Suppressor macrophage treated with lipopolysaccharide for 4 hours (primary cell): ENCODE results near the gene CDC42.

Experiments used
- DNase-seq: peaks from one replicate; pipeline ENCODE4 v3.0.0-alpha.2; 2020

The CDC42 gene

DNA sequence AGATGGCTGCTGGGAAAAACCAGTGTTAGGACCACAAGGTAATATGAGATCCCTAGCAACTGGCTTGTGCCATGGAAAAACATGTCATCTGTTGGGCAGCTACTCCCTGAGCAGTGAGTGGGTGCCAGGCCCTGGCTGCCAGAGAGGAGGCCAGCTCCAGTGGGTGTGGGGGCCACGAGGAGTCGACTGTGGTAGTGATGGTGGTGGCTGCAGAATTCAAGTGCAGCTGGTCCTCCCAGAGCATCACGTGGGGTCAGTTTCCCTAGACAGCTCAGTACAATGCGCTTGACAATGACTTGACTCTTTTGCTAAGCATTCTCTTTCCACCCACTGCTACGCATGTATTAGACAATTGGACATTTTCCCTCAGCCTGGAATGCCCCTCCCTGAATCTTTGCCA is 14.5 kb upstream of the CDC42 start:
- DNase-seq = no peak

DNA sequence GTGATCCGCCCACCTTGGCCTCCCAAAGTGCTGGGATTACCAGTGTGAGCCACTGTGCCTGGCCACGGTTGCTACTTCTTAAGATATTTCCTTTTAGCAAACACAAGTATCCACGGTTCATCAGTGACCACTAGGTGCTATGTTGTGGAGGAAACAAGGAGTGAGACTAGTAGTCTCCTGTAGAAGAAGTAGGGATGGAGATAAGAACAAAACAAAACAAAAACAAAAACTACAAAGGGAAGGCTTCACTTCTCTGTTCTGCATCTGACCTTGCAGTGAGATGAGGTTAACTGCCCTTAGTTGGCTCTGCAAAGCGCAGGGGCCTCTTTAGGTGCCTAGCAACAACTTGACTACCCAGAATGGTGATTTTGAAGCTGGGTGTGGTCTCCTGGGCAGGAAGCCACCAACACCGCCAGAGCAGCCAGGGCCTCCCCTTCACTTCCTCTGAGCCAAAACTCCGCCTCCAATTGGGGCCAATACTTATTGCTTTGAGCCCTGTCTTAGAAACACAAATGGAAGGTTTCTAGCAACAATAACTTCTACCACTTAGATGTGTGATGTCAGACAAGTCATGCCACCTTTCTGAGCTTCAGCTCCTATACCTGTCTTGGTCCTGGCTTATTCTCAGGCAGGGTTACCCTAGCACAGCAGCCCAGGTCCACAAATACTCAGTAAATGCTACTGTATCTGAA is 12.8 kb upstream of the CDC42 start:
- peak; percentile 71 for DNase-seq

DNA sequence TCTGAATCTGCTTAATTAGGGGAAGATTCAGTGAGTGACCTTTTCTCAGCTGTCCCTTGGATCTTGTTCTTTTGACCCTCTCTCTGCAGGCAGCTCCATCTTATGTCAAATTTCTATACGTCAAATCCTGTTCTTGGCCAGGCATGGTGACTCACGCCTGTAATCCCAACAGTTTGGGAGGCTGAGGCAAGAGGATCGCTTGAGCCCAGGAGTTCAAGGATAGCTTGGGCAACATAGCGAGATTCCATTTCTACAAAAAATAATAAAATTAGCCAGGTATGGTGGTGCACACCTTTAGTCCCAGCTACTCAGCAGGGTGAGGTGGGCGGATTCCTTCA is 12.3 kb upstream of the CDC42 start:
- DNase-seq = no peak

DNA sequence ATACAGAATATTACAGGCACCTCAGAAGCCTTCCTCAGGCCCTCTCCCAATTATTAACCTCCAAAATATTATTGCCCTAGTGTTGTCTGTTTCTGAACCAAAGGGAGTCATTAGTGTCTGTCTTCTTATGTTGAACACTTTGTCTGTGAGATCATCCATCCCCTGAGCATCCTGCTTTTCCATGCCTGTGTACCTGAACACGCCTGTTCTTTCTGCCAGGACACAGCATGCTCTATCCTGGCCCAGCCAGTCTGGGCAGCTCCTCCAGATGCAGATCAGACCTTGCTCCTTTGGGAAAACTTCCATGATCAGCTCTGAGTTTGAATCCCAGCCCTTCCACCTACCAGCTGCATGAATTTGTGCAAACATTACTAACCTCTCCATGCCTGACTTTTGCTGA is 11.0 kb upstream of the CDC42 start:
- no peak for DNase-seq

DNA sequence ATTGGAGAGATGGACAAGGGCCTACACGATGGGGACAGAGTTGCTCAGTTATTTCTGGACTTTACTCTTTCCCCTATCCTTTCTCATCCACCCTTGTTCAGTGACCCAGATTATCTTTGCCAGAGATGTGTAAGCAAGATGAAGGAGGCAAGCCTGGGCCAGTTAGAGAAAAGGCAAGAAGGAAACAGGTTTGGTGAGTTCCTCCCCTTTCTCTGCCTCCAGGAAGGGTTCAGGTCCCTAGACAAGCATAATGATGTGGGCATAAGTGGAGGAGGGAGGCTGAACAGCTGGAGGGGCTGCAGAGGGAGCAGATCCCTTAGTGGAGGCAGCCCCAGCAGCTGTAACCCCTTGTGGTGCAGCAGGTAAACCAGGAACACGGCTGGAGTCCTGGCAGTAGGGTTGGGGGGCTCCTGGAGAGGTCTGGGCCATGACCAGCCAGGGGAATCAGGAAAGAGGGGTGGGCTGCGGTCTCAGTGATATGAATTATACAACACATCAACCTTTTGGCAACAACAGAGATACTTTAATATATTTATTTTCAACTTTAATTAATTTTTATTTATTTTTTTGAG is 9.2 kb upstream of the CDC42 start:
- no peak for DNase-seq

DNA sequence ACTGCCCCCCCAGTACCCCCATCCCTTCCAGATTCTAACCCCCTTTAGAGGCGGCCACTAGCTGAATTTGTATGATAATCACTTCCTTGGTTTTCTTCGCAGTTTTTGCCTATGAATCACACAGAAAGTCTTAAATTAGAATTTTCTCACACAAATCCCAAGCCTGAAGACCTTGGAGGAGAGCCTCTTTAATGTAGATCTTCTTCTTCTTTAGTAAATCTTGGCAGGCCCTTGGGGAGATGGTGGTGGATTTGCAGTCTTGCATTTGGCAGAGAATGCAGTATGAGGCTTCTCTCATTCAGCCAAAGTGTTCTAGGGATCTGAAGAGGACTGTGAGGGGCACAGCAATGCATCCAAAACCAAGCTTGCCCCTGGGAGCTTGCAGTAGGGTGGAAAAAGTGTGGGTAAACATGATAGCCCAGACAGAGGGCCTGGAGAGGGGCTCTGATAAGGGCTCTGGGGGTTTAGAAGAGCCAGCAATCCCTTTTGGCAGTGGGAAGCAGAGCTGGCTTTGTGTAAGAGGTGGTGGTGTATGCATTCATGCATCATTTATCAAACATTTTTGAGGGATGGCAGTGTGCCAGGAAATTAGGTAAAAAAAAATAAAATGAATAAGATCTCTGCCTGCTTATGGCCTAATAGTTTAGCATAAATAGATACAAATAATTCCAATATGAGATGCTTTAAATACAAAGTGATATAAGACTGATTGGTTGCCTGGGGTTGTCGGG is 7.7 kb upstream of the CDC42 start:
- DNase-seq = no peak

DNA sequence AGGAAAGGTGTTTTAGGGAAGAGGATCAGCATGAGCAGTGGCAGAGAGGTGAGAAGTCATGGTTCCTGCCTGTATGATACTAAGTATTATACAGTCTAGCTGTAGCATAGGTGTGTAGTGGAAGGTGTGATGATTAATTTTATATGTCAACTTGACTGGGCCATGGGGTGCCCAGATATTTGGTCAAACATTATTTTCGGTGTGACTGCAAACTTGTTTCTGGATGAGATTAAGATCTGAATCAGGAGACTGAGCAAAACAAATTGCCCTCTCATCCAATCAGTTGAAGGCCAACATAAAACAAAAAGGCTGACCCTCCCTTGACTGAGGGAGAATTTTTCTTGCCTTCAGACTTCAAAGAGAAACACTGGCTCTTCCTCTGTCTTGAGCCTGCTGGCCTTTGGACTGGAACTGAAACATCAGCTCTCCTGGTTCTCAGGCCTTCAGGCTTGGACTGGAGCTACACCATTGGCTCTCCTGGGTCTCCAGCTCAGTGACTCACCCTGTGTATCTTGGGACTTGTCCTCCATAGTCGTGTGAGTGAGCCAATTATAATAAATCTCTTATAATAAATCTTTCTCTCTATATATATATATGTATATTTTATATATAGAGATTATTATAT is 6.8 kb upstream of the CDC42 start:
- no peak for DNase-seq

DNA sequence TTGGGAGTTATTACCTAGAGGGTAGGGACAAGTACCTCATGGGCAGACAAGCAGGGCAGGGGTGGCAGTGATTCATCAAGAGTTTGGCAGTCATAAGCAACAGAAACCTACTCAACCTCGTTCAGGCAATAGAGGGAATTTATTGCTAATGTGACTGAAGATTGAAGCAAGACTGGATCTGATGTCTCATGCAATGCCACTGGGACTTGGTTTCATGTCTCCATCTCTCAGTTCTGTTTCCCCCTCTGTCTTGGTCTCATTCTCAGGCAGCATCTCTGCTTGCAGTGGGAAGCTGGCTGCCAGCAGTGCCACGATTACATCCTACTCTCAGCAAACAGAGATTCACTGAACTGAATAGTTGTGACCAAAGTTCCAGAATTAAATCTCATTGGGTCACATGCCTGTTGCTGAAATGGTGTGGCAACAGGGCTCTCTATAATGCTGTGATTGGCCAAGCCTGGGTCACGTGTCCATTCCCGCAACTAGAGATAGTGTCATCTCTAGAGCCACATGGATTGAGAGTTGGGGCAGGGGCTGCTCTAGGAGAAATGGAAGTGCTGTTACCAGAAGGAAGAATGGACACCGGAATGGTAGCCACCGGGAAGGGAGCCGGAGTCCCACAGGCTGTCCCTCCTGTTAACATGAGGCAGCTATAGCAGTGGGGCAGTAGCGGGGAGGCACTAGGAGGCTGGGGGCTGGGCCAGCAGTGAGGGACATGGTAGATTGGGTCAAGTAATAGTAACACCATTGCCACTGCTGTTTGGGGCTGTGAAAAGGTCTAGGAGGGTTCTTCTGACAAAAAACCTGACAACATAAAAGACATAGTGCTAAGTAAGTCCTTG is 3.9 kb upstream of the CDC42 start:
- peak; percentile 89 for DNase-seq

DNA sequence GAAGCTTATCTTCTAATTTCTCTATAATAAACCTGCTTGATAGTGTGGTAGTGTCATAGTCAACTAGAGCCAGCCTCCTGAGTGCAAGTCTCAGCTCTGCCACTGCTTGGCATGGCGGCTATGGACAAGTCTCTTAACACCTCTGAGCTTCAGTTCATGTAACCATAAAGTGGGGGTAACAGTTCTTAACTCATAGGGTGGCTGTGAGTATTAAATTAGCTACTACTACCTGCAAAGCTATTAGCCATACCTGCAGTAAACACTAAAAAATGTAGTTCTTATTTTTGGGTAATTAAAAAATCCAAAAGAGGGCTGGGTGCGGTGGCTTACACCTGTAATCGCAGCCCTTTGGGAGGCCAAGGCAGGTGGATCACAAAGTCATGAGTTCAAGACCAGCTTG is 2.2 kb upstream of the CDC42 start:
- no peak for DNase-seq

DNA sequence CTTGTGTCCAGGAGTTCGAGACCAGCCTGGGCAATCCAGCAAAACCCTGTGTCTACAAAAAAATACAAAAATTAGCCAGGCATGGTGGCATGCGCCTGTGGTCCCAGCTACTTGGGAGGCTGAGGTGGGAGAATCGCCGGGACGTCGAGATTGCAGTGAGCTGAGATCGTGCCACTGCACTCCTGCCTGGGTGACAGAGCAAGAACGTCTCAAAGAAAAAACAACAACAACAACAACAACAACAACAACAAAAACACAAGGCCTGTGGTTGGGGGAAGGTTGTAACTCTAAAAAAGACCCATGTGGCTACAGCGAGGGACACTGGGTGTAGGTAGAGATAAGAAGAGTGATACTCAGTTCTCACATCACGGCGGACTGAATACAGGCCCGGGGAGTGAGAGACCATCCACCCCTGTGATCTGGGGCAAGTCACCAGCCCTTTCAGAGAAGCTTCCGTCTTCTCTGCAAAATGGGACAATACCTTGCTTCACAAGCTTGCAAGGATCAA is 848 bp upstream of the CDC42 start:
- no peak for DNase-seq

DNA sequence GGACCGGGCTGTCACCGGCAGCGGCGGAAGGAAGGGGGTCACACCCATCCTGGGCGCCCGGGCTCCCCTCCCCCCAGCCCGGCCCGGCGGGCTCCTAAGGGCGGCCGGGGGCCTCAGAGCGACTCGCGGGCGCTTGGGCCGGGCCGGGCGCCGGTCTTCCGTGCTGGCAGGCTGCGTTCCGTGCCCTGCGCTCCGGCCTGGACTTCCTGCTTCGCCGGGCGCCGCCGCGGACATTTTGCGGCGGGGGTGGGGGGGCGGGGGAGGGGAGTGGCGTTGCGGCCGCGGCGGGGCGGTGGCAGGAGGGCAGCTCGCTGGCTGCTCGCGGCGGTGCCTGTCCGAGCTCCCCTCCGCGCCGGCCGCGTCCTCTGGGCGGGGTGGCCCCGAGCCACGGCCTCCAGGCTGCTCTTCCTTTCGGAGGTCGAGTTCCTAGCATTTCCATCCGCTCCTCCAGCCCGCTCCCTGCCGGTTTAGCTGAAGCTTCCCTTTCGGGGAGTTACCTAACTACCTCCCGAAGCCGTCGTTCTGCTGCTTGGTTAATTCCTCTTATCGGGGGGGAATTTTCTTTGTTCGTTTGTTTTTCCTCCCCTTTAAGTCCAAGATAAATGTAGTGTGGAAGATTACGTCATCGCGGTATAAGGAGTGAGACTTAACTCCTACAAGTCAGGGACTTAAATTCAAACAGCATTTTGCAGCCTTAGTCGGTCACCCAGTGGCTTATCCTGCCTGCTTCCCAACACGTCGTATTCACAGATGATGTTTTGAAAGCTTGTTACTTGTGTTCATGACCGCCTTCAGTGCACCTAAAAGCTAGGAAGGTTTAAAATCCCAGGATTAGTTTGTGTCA is 730 bp downstream of the CDC42 start:
- DNase-seq = peak; percentile 73

DNA sequence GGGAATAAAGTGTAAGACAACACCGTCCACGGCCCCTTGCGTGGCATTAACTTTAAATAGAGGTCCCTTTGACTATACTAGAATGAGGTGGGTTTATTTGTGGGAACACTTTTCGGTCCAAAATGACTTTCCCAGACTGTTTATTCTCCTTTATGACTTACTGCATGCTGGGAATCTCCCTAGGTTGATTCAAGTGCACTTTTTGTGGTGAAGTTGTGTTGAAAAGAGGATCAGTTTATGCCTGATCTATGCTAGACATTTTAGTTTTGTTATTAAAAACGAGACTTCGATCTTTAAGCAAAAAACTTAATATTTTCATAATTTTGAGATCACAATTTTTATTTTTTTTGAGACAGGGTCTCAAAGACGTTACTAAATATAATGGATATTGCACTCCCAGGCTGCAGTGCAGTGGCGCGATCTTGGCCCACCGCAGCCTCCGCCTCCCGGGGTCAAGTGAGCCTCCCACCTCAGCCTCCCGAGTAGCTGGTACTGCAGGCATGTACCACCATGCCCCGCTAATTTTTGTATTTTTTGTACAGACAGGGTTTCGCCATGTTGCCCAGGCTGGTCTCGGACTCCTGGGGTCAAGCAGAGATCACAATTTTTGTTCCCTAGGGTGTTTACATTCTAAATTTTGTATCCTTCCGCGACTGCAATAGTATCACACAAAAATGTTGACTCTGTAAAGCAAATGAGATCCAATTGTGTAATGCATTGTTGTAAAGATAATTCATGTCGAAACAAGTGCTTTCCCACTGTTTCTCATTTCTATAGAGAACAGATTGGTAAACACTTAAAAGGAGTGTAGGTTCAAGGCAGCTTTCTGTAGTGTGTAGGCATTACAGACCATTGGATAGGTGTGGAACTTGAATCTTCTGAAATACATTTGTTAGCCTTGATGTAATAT is 1.6 kb downstream of the CDC42 start:
- peak; percentile 61 for DNase-seq

DNA sequence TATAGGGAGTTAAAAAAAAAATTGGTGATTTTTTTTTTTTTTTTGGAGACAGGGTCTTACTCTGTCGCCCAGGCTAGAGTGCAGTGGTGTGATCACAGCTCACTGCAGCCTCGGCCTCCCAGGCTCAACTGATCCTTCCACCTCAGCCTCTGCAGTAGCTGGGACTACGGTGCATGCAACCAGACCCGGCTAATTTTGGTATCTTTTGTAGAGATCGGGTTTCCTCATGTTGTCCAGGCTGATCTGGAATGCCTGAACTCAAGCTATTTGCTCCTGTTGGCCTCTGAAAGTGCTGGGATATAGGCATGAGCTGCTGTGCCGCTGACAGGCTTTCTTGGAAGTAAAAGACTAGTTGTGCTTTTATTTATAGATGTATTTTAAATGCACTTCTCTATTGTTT is 3.0 kb downstream of the CDC42 start:
- no peak for DNase-seq

DNA sequence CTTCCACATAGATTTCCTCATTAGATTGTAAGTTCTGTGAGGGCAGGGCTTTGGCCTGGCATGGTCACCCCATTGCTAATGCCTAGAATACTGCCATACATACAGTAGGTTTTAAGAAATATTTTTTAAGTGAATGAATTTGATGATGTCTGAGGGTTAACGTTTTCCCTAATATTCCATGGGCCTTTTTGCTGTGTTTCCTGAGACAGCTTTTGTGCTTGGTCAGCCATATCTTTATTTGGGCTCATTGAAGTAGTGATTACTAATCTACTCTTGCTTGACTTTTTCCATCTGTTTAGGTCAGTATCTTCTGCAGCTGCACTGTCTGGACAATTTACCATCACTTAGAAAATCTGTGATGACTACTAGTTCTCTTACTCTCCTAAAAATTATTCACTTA is 3.5 kb downstream of the CDC42 start:
- no peak for DNase-seq

DNA sequence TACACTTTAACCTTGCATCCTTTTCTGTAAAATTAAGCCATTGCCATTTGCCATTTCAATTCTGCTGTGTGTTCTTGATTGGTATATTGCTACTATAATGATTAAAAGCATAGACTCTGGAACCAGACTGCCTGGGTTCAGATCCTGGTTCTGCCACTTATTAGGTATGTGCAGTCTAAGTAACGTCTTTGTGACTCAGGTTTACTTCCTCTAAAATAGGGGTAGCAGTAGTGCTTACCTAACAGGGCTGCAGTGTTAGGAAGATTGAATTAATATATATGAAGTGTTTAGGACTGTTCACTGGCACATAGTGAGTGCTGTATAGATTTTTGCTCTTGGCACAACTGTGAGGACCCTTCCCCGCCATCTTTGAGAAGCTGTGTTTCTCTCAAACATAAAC is 4.4 kb downstream of the CDC42 start:
- no peak for DNase-seq

DNA sequence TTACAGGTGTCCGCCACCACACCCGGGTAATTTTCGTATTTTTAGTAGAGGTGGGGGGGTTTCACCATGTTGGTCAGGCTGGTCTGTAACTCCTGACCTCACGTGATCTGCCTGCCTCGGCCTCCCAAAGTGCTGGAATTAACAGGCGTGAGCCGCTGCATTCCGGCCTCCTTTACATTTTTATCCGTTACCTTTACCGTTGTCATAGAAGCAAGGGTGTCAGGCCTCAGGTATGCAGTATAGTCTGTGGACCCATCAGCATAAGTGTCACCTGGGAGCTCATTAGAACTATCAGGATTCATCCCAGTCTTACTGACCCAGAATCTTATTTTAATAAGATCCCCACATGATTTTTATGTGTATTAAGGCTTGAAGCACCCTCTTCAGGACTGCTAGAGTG is 5.4 kb downstream of the CDC42 start:
- no peak for DNase-seq

DNA sequence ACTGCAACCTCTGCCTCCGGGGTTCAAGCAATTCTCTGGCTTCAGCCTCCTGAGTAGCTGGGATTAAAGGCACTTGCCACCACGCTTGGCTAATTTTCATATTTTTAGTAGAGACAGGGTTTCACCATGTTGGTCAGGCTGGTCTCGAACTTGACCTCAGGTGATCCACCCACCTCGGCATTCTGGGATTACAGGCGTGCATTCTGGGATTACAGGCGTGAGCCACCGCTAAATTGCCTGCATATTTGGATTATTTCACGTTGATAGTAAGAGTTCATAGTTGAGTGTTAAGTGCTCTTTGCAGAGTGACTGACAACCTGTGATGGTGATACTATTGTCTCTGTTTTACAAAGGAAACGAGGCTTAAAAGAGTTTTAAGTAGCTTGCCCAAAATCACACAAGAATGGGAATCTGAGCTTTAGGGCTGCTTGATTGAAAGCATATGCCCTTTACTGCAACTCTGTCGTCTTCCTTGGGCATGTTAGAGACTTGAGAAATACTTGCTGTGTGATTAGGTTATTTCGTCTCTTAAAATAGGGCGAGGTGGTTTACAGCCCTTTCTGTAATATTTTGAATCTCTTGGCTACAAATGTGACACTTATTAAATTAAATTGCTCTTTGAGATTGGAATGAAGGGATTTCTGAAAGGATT is 12.4 kb downstream of the CDC42 start:
- no peak for DNase-seq

DNA sequence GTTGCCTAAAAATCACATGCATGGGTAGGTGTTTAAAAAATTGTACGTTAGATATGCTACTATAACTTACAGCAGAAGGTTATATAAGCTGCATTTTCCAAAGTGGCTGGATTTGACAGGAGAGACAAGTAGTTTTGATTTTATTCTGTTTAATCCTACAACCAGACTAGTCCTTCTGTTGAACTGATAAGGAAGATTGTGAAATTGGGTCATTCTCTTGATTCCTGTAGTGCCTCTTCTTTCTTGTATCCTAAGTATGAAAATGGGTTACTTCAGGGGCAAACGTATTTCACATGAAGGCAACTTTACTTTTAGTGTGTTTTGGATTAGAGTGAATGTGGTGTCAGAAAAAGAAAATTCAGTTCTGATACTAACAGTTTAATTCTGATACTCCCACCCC is 19.0 kb downstream of the CDC42 start:
- no peak for DNase-seq

DNA sequence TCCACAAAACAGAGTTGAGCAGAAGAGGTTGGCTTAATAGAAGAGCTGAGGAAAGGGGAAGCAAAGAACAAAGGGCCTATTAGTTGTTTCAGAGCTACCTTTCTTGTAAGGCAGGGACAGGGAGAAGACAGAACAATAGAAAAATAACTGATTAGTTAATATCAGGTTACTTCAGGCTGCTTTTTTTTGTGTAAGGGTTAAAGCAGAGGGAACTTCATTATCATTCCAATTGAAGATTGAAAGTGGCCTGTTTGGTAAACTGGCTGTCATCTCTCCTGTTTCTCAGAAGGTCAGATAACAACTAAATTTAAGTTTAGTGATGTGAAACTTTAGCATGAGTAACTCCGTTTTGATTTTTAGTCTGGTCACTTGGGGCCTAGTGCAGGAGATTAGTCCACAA is 22.3 kb downstream of the CDC42 start:
- peak; percentile 52 for DNase-seq

DNA sequence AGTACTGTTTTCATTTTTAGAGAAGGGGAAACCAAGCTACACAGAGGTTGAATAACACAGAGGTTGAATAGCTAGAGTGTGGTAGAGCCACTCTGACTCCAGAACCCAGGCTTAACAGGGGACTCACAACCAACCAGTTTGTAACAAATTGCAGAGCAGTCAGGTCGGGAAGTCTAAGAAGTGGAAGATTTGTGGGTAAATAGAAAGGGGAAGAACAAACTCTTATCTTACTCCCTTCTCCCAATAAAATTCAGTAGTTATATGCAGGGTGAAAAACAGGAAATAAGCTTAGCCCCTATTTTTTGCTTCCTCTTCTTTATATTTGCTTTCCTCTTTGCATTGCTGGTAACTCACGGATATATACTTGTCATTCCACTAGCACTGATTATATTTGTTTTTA is 23.2 kb downstream of the CDC42 start:
- DNase-seq = peak; percentile 49
